HG03342 (cell line): ENCODE results near the gene CKS2.
"Not testable (repeated sequence)": the region's sequence is repeated elsewhere in the genome, so short reads cannot be mapped to it uniquely, and the experiment has no call there.

Experiments used
- ATAC-seq: cut with Tn5 transposase; IDR thresholded peaks from one replicate; pipeline ENCODE4 v1.9.1; 2021; ENCODE audit warnings: mild to moderate bottlenecking, moderate library complexity; ENCODE audit not compliant: unreplicated experiment

Gene CKS2

DNA sequence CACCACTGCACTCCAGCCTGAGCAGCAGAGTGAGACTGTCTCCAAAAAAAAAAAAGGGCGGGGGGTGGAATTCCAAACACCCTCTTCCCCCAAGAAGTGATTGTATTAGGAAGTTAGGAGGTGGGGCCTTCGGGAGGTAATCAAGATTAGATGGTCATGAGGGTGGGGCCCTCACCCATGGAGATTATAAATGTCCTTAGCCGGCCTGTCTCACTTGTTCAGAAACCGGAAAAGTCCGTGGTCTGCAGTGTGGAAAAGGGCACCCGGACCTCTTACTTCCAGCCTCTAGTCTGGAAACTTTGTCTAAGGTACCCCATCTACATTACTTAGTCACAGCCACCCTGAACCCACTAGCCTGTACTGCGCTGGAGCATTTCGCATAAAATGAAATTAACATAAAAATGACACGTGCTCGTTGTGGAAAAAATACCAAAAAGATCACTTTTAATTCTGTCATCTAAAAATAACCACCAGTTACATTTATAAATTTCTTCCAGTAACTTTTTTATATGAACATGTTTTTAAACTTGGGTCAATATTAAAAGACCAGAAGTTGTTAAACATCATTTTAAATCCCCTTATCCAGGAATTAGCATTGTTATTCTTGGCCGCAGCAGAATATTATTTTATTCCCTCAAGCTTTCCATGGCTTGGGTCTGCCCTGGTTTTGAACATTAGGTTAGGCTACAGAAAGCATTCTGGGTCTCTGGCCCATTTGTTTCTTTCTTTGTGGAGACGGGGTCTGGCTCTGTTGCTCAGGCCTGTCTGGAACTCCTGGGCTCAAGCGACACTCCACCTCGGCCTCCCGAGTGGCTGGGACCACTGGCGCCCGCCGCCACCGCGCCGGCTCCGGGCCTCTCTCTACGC, 1.2 kb upstream of the CKS2 start:
- ATAC-seq: no peak

DNA sequence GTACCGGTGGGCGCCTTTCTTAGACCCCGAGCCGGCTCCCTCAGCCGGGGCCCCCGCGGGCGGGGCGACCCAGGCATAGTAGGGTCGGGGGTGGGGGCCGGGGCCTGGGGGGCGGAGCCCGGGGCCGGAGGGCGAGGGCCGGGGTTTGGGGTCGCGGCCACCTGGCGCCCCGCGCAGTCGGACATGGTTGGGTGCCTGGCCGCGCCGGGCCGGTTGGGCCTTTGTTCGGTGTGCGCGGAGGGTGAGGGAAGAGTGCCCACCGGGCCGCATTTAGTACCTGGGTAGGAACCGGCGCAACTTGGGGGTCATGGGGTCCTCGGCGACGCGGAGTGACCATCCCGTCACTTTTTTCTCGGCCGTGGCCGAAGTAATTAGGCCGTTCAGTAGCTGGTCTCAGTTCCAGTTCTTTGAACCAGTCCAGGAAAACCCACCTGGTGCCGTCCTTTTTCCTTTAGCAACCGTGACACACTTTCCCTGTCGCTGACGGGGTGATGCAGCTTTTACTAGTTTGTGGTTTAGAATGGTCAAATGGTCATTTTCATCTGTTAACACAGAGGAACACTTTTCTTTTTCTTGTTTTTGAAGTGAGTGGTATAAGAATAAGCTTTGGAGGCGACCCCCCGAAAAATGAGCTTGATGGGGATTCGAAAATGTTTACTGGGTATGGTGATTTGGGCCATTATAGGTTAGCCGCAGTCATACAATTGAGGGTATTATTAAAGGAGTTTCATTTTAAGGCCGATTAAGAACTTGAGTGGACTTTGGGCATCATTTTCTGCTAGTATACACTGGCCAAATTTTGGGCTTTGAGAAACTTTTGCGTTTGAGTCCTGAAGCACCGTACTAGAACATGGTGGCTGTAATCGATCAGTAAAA, 589 bp downstream of the CKS2 start:
- no peak for ATAC-seq

DNA sequence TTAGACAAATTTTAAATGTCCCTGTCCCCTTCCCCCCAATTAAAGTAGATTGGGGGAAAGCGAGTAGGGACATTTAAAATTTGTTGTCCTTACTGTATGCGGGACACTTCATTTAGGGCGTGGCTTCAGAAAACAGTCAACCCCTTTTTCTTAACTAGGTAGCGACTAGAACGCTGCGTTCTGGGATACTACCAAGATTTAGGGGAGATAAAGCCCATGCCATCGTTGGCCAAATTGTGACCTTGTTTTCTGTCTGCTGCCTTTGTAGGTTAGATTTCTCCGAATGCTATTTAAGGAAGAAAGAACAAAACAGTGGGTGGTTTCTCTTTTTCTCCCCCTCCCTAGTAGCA, 1.2 kb downstream of the CKS2 start:
- ATAC-seq: no peak

DNA sequence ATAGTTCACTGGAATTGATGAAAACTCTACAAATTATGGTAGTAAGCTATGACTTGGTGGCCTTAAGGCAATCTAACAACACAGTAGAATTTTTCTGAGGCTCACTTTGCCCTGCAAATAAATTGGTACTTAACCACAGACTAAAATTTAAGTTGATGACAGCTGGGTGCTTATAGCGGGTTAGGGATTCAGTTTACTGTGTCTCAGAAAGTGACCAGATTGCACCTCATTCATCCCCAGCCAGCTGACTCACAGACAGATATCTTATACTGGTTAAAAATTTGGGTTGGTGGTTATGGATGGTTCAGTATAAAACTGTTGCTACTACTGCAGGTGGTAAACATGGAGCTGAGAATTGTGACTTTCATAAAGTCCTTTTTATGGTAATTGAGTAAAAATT, 2.8 kb downstream of the CKS2 start:
- no peak for ATAC-seq

DNA sequence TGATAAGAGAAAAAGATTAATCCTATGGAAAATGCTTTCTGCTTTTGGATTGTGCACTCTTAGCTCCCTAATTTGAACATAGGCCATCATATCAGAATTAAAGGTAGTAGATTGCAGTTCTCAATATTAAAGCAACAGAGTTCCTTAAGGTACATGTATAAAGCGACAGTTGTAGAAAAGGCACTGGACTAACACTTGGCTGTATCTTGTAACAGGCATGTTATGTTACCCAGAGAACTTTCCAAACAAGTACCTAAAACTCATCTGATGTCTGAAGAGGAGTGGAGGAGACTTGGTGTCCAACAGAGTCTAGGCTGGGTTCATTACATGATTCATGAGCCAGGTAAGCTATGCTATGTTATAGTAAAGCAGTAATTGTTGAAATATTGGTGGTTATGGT, 4.0 kb downstream of the CKS2 start:
- ATAC-seq: no peak

DNA sequence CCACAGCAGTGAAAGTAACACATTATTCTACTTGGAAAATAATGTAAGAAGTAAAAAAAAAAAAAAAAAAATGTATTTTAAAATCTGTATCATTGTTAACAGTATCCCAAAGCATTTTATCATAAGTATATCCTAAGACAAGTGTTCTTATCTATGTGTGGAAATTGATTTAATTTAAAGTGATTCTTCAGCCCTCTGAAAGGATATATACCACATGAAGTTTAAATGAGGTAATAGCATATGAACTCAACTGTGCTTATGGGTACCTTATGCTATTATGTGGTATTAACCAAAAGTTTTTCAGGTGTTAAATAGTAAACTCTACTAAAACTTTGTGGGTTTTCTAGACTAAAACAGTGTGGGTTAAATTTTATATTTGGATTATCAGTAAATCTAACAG, 4.5 kb downstream of the CKS2 start:
- no peak for ATAC-seq

DNA sequence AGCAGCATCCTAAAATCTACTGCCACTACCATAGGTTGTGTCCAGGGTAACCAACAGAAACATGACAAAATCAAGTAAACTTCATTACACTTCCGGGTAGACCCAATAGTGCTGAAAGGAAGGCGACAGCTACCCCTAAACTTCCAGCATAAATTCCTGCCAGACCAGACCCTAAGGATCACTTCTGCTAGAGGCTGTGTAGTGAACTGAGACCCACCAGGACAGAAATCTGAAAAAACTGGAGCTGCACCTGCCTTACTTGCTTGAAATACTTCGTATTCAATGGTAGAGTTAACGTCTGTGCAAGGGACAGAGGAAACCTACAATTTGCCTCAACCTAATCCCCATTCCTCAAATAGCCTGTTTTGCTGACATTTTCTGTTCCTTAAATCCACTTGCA, 6.3 kb downstream of the CKS2 start:
- ATAC-seq: no peak

DNA sequence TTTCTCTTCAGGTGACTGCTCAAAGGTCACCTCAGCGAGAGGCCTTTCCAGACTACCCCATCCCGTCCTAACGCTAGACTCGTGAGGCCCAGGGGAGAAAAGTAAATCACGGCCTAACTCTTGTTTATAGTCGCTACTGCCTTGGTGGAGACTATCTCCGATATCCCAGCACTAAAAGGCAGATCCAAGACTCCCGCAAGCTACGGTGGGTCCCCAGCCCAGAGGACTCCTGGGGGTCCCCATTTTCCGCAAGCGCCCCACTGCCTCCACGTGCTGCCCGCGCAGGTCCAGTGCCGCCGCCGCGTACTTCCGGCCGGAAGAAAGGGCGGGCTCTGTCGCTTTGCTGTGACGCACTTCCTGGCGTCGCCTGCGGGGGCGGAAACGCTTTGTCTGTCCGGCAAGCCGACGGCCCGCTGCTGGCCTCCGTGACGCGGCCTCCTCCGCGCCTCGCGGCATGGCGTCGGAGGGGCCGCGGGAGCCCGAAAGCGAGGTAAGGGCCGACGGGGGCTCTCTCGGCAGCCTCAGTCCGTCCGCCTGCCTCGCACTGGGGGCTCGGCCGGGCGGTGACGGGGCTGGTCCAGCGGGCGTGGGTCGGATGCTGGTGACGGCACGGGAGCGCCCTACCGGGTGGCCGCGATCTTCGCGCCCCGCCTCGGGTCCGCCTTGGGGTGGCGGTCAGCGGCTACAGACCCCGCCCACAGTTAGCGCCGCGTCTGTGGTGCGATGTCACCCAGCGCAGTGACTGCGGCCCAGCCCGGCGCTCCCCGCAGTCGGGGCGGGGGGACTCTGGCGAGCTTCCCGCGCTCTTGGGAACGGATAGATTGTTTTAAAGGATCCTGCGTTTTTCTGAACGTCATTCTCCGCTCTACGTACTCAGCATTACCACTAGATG, 7.4 kb downstream of the CKS2 start, which contains the start of gene SECISBP2:
Gene SECISBP2 (plus strand): TSS at position 378 of the 892 bp plus-strand sequence. CDS start 77 bp downstream, at position 455.
- ATAC-seq: peak; percentile 83

DNA sequence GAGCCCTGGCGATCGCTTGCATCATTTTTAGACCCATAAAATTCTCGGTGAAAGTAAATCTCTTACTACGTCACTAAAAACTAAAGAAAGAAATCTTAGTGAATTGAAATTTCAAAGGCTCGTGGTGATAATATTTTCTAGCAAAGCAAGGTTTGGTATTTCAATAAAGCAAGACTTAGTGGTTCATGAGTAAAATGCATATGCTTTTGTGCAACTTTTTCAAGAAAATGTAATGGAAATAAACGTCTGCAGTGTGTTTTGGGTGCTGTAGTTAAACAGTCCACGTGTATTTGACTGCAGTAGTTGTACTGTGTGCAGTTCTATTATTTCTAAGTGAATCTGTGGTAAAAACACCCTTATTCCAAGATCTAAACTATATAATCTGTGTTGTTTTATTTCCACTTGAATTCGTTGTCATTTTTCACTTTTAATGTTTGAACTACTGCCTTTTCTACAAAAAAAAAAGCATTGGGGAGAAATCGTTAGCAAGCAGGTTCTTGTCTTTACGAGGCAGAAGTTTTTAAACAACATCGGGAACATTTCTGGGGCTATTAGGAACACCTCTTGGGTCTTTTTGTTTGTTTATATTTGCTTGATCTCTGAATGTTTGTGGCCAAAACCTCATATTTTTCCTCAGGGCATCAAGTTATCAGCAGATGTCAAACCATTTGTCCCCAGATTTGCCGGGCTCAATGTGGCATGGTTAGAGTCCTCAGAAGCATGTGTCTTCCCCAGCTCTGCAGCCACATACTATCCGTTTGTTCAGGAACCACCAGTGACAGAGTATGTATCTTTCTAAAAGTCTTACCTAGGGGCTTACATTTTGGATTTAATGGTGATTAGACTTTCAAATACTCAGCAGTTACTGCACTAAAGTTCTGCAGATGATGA, 8.3 kb downstream of the CKS2 start:
- no peak for ATAC-seq

DNA sequence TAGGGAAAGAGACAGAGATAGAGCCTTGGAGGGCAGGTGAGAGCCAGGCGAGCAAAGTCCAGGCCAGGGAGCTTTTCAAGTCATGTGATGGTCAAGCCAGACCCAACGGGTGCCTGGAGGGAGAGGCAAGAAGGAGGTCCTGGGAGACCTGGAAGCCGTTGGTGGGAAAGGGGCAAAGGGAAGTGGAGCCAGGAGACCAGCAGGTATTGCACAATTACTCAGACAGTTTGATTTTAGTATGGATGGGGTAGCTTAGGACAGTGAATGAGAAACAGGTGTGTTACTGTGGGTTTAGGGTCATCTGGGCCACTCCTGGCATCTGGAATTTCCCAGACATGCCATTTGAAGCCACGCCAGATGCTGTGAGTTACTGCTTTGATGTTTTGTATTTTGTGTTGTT, 12.4 kb downstream of the CKS2 start:
- no peak for ATAC-seq

DNA sequence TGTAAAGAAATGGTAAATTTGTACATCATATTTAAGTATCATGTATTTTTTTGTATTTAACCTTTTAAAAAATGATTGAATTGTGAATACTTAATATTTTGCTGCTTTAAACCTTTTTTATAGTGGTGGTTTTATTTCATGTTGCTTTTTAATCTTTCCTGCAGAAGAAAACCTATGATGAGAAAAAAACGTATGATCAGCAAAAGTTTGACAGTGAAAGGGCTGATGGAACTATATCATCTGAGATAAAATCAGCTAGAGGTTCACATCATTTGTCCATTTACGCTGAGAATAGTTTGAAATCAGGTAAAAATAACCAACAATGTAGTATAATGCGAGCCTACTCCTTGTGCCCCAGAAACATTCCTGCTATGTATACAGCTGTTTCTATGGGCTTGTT, 14.7 kb downstream of the CKS2 start:
- ATAC-seq: no peak

DNA sequence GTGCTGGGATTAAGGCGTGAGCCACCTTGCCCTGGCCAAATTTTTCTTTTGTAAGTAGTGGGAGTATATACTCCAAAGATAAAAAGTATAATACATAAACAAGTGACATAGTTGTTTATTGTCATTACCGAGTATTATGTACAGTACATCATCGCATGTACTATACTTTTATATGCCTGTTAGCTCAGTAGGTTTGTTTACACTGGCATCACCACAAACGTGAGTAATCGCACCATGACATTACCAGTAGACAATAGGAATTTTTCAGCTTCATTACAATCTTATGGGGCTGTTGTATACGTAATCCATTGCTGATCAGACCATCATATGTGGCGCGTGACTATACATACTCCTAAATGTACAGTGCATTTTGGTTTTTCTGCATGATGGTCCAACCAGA, 17.1 kb downstream of the CKS2 start:
- no peak for ATAC-seq

DNA sequence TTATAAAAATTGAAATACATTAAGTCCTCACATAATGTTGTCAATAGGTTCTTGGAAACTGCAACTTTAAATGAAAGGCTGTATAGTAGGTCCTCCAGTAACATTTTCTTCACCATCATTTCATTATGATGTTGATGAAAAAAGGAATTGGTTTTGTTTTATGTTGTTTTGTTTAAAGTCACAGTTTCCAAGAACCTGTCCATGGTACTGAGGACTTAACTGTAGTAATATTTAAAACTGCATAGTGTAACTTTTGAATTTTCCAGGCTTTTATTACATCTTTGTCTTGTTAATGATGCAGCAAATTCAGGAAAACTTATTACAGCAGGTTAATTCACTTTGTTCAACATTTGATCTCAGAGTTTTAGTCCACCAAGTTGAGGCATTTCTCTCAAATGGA, 18.9 kb downstream of the CKS2 start:
- no peak for ATAC-seq

DNA sequence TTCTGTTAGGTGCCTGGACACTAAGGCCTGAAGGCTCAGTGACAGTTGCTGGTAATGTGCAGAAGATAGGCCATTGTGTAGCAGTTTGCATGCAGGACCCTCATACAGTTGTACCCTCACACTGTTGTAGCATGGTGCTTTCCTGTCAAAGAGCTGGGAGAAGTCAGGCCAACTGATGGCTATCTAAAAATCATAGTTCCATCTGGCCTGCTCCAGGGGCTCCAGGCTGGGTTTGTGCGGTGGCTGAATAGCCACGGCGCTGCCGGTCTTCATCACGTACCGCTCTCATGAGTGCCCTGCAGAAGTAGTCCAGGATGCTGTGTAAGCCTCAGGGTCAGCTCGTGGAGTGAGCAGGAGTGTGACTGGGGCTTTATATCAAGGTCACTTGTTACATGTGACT, 19.5 kb downstream of the CKS2 start:
- no peak for ATAC-seq

DNA sequence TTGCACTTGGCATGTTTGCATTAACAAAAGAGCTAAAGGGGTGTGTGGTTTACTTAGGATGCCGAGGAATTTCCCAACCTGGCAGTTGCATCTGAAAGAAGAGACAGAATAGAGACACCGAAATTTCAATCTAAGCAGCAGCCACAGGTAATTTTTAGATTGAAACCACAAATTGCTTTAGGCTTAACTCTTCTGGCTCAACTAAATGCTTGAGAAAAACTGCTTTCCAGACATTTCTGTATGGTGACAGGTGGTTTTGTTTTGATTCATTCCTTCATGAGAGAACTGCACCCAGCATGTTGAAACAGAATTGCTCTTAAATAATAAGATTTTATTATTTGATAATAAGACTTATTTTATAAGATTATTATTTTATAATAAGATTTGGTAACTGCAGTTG, 28.8 kb downstream of the CKS2 start:
- no peak for ATAC-seq

DNA sequence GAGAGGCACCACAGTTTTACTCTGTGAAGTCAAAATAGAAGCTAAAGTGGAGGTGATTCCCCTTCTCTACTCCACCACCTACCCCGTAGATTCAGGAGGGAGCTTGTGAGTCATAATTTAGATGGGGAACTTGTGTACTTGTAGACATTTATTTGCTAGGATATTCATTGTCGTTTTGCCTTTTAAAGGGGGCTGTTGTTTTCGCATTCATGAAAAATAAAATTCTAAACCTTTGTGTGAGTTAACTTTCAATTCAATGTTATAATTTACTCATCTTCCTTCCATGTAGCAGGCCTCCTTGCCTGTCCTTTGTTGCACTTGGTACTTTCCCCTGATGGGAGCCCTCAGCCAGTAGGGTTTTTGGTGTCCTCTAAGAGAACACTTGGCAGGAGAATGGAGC, 29.3 kb downstream of the CKS2 start:
- no peak for ATAC-seq

DNA sequence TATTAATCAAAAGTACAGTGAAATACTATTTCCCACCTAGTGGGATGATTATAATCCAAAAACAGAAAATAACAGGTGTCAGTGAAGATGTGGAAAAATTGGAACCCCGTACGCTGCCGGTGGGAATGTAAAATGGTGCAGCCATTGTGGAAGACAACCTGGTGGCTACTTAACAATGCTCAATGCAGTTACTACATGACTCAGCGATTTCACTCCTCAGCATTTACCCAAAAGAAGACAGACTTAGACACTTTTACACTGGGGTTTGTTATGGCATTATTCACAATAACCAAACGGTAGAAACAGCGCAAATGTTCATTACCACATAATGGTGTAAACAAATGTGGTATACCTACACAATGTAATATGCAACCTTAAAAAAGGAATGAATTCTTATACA, 31.2 kb downstream of the CKS2 start:
- ATAC-seq: no peak

DNA sequence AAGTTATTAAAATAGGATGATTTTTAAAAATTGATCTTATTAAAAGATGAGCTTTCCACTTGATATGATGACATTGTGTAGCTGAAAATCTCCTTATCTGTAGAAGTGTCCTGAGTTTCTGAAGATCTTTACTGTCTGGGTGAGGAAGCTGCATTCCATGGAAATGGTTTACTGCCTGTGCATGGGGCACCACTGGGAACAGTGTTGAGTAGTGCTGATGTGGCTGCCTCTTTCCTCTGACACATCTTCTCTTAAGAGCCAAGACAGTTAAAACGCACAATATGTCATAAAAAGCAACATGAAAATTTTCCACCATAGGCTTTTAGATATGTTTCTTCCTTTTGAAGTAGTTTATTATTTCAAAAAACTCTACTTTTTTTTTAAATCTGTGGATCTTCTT, 32.0 kb downstream of the CKS2 start:
- ATAC-seq: no peak

DNA sequence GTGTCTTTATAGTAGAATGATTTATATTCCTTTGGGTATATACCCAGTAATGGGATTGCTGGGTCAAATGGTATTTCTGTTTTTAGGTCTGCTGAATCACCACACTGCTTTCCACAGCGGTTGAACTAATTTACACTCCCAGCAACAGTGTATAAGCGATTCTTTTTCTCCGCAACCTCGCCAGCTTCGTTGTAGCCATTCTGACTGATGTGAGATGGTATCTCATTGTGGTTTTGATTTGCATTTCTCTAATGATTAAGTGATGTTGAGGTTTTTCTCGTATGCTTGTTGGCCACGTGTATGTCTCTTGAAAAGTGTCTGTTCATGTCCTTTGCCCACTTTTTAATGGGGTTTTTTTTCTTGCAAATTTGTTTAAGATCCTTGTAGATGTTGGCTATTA, 32.8 kb downstream of the CKS2 start:
- ATAC-seq: not testable (repeated sequence)

DNA sequence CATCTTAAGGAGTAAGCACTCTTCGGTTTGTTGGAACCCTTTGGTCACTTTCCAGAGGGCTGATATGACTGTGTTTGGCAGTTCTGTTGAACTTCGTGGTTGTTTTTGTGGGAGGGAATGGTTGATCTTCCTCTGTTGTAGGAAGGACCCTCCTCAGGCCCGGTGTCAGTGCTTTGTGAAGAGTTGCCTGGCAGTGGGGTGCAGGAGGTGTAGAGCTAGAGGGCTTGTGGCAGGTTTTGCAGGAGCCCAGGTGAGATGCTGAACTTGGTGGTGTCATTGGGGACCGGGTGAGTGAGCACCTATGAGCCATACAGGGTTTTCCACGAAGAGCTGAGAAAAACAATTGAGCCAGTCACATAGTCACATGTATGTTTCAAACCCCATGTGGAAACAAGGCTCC, 34.5 kb downstream of the CKS2 start:
- ATAC-seq: no peak
